Neutrophil (primary cell): ENCODE measurements around the gene RBPJ.
A peak's percentile ranks its signal among the peaks of the same experiment; 100 is the strongest.

Experiments used
- H3K27ac ChIP-seq: fragments of 200-600 bp; sonication (generic); 2 replicates; pipeline ENCODE4 v1.5.1; 2016; ENCODE audit warnings: mild to moderate bottlenecking, moderate library complexity
- H3K27me3 ChIP-seq: fragments of 200-600 bp; sonication (generic); 2 replicates; pipeline ENCODE4 v1.6.0; 2016; ENCODE audit warnings: mild to moderate bottlenecking
- H3K36me3 ChIP-seq: fragments of 200-600 bp; sonication (generic); 2 replicates; pipeline ENCODE4 v1.5.1; 2017
- H3K4me1 ChIP-seq, 2 experiments: fragments of 200-600 bp in 1 of 2; sonication (generic) in 1 of 2; 1 replicate in 1 of 2; 2 replicates in 1 of 2; pipeline versions ENCODE4 v1.5.1 to v1.6.1; 2013 to 2016; ENCODE audit warnings: low read depth in 1 of 2, low read length in 1 of 2, mild to moderate bottlenecking in 1 of 2, moderate library complexity in 1 of 2; ENCODE audit not compliant: control insufficient read depth in 1 of 2, insufficient read depth in 1 of 2
- H3K4me3 ChIP-seq, 2 experiments: fragments of 200-600 bp in 1 of 2; sonication (generic) in 1 of 2; 1 replicate in 1 of 2; 2 replicates in 1 of 2; pipeline ENCODE4 v1.5.1; 2013 to 2016; ENCODE audit warnings: low read depth in 1 of 2, low read length in 1 of 2, mild to moderate bottlenecking in 1 of 2, moderate library complexity in 1 of 2
- H3K9me3 ChIP-seq: fragments of 200-600 bp; sonication (generic); 2 replicates; pipeline ENCODE4 v1.5.1; 2016
- TF ChIP-seq, protein P1 (sequence below): fragments of 200-600 bp; sonication (generic); IDR thresholded peaks from 2 replicates; pipeline ENCODE4 v1.5.1; 2016; ENCODE audit warnings: antibody characterized with exemption

RBPJ gene

DNA sequence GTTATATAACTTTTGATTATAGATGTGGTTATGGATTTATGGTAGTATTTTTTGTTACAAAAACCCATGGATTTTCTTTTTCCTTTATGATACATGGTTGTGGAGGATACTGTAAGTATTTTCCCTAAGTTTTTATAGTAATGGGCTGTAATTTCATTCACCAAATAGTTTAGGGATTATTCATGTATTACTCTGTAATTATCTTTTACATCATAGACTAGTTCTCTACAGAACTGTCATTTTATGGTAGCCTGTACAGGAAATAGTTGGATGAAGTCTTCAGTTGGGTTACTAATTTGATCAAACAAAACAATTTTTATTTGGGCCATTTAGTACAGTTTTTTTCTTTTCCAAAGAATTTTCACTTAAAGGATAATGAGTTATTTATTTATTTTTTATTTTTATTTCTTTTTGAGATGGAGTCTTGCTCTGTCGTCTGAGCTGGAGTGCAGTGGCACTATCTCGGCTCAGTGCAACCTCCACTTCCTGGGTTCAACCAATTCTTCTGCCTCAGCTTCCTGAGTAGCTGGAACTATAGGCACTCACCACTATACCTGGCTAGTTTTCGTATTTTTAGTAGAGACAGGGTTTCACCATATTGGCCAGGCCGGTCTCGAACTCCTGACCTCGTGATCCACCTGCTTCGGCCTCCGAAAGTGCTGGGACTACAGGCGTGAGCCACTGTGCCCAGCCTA, 42.1 kb downstream of the RBPJ start:
- Histone ChIP-seq H3K4me1 (peaks cover 4 to 24% of the 10 kb centered on the region in 2 experiments), H3K9me3 (no peaks in the 10 kb centered on the region), H3K27ac (no peak overlapping the region), H3K27me3 (no peaks in the 10 kb centered on the region), H3K4me3 (no peak overlapping the region), H3K36me3 (peaks cover 5% of the 10 kb centered on the region)
- TF ChIP-seq, protein P1, sequence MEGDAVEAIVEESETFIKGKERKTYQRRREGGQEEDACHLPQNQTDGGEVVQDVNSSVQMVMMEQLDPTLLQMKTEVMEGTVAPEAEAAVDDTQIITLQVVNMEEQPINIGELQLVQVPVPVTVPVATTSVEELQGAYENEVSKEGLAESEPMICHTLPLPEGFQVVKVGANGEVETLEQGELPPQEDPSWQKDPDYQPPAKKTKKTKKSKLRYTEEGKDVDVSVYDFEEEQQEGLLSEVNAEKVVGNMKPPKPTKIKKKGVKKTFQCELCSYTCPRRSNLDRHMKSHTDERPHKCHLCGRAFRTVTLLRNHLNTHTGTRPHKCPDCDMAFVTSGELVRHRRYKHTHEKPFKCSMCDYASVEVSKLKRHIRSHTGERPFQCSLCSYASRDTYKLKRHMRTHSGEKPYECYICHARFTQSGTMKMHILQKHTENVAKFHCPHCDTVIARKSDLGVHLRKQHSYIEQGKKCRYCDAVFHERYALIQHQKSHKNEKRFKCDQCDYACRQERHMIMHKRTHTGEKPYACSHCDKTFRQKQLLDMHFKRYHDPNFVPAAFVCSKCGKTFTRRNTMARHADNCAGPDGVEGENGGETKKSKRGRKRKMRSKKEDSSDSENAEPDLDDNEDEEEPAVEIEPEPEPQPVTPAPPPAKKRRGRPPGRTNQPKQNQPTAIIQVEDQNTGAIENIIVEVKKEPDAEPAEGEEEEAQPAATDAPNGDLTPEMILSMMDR: no peak

DNA sequence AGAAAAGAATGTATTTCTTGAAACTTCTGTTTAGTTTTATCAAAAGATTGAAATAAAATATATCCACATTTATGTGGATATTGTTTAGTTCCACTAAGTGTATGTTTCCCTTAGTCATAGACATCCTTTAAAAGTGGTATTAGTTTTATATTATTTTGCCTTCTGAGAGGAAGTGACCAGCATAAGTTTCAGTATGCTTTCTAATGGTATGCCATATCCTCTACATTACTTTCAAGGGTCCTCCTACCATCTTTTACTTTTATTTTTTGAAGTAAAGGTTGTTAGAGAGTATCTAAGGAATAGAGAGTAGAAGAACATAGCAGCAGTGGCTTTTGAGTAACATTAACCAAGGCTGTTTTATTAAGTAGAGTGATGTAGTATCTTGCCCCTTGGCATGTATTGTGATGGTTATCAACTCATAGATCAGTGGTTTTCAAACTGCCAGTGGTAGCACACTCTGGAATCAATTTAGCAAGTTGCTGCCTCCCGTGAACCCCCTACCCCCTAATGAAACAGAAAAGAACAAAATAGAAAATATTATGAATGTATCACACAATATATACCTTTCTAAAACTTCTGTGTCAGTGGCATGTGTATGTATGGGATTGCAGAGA, 44.8 kb downstream of the RBPJ start:
- peaks cover 5% of the 10 kb centered on the region for H3K36me3 ChIP-seq
- no peaks in the 10 kb centered on the region for H3K9me3 ChIP-seq
- no peak overlapping the region for H3K4me3 ChIP-seq
- H3K27ac ChIP-seq: no peak overlapping the region
- peaks cover 5 to 36% of the 10 kb centered on the region in 2 experiments for H3K4me1 ChIP-seq
- TF ChIP-seq, protein P1: no peak
- H3K27me3 ChIP-seq: no peaks in the 10 kb centered on the region

GRCh38 chr4:26367811-26368210, 47.0 kb downstream of the RBPJ start:
- H3K9me3 ChIP-seq: no peaks in the 10 kb centered on the region
- H3K36me3 ChIP-seq: peaks cover 5% of the 10 kb centered on the region
- no peak overlapping the region for H3K27ac ChIP-seq
- TF ChIP-seq, protein P1: no peak
- H3K4me3 ChIP-seq: no peak overlapping the region
- no peaks in the 10 kb centered on the region for H3K27me3 ChIP-seq
- peaks cover 17 to 34% of the 10 kb centered on the region in 2 experiments for H3K4me1 ChIP-seq

DNA sequence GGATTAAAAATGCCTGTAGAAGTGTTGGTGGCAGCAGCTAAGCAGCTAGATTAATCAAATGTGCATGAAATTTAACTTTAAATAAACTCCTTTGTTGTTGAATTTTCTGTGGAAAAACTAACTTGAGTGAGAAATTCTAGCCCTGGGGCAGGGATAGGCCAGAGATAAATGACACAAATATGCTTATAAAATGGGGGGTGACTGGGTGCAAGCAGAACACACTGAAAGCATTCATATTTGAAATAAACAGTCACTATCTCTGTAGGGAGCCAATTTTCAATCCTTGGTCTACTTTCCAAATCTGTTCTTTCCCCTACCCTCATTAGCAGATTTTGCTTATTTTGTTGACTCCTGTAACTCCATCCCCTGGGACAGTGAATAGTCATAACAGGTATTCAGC, 47.9 kb downstream of the RBPJ start:
- TF ChIP-seq, protein P1: no peak
- Histone ChIP-seq H3K4me3 (no peak overlapping the region), H3K27ac (peak overlapping the region; percentile 49), H3K27me3 (no peaks in the 10 kb centered on the region), H3K9me3 (no peaks in the 10 kb centered on the region), H3K36me3 (peaks cover 5% of the 10 kb centered on the region), H3K4me1 (peaks cover 26 to 36% of the 10 kb centered on the region in 2 experiments)

- H3K27me3 ChIP-seq: no peaks in the 10 kb centered on the region
- peaks cover 30 to 40% of the 10 kb centered on the region in 2 experiments for H3K4me1 ChIP-seq
- H3K36me3 ChIP-seq: peaks cover 5% of the 10 kb centered on the region
- TF ChIP-seq, protein P1: no peak
- no peak overlapping the region for H3K4me3 ChIP-seq
- H3K9me3 ChIP-seq: no peaks in the 10 kb centered on the region
- H3K27ac ChIP-seq: peak overlapping the region; percentile 49
Measured at GRCh38 chr4:26369132-26369531, 48.3 kb downstream of the RBPJ start.
